Liver (tissue), 9 donors: ENCODE results near the gene TMEM186. TPM values are rescaled to one million over a fixed set of nuclear protein-coding genes. Genes with fewer than 3 reads are reported as not detected.
"Not testable (repeated sequence)": the region's sequence is repeated elsewhere in the genome, so short reads cannot be mapped to it uniquely, and the experiment has no call there.

ENCODE experiments used
- DNase-seq: peaks from one replicate; pipeline ENCODE4 v3.0.0-alpha.2; 2017; ENCODE audit warnings: low spot score
- H3K27ac ChIP-seq, 2 donors: one replicate each; pipeline ENCODE4 v1.7.0; 2013; ENCODE audit warnings: inconsistent platforms in 2 of 2, low read length in 2 of 2, control low read depth in 1 of 2, low read depth in 1 of 2, mild to moderate bottlenecking in 1 of 2
- H3K27me3 ChIP-seq, 4 donors: one replicate each; pipeline versions ENCODE4 v1.6.1 to v1.7.0; 2013; ENCODE audit warnings: low read length in 3 of 4, inconsistent platforms in 1 of 4, mild to moderate bottlenecking in 1 of 4, moderate library complexity in 1 of 4; ENCODE audit not compliant: control insufficient read depth in 4 of 4, insufficient read depth in 4 of 4
- H3K36me3 ChIP-seq, 4 donors: one replicate each; pipeline versions ENCODE4 v1.6.1 to v1.7.0; 2013; ENCODE audit warnings: low read length in 3 of 4, mild to moderate bottlenecking in 3 of 4, low read depth in 1 of 4, moderate library complexity in 1 of 4; ENCODE audit not compliant: control insufficient read depth in 4 of 4, insufficient read depth in 3 of 4
- H3K4me1 ChIP-seq, 4 donors: one replicate each; pipeline versions ENCODE4 v1.6.1 to v1.7.0; 2013; ENCODE audit warnings: low read length in 3 of 4, mild to moderate bottlenecking in 3 of 4, moderate library complexity in 1 of 4; ENCODE audit not compliant: control insufficient read depth in 4 of 4, insufficient read depth in 4 of 4
- H3K4me3 ChIP-seq, 3 donors: one replicate each; pipeline versions ENCODE4 v1.6.1 to v1.7.0; 2013; ENCODE audit warnings: low read length in 3 of 3, control low read depth in 1 of 3, low read depth in 1 of 3, mild to moderate bottlenecking in 1 of 3
- H3K9ac ChIP-seq, 2 donors: one replicate each; pipeline ENCODE4 v1.7.0; 2013; ENCODE audit warnings: low read length in 2 of 2, mild to moderate bottlenecking in 2 of 2, moderate library complexity in 2 of 2, control low read depth in 1 of 2, low read depth in 1 of 2
- H3K9me3 ChIP-seq, 4 donors: one replicate each; pipeline versions ENCODE4 v1.6.1 to v1.7.0; 2013; ENCODE audit warnings: low read length in 3 of 4; ENCODE audit not compliant: control insufficient read depth in 4 of 4
- EGR1 ChIP-seq, 2 donors: IDR thresholded peaks; 2 replicates each; pipeline ENCODE4 v1.6.1; 2016 to 2018; ENCODE audit warnings: antibody characterized with exemption in 2 of 2, low read depth in 2 of 2
- FOXA1 ChIP-seq: IDR thresholded peaks from 2 replicates; pipeline ENCODE4 v1.6.1; 2016; ENCODE audit warnings: antibody characterized with exemption
- FOXA2 ChIP-seq: IDR thresholded peaks from 2 replicates; pipeline ENCODE4 v1.6.1; 2016; ENCODE audit warnings: antibody characterized with exemption
- GABPA ChIP-seq, 2 donors: IDR thresholded peaks in 1 of 2; conservative IDR thresholded peaks in 1 of 2; 2 replicates each; pipeline ENCODE4 v1.6.1; 2016; ENCODE audit warnings: antibody characterized with exemption in 2 of 2, mild to moderate bottlenecking in 1 of 2, moderate library complexity in 1 of 2
- HNF4A ChIP-seq, 2 donors: conservative IDR thresholded peaks; 2 replicates each; pipeline ENCODE4 v1.6.1; 2016; ENCODE audit warnings: antibody characterized with exemption in 2 of 2, mild to moderate bottlenecking in 2 of 2
- HNF4G ChIP-seq: IDR thresholded peaks from 2 replicates; pipeline ENCODE4 v1.6.1; 2016; ENCODE audit warnings: antibody characterized with exemption
- JUND ChIP-seq, 2 donors: IDR thresholded peaks; 2 replicates each; pipeline ENCODE4 v1.6.1; 2016; ENCODE audit warnings: antibody characterized with exemption in 2 of 2
- MAX ChIP-seq: IDR thresholded peaks from 2 replicates; pipeline ENCODE4 v1.6.1; 2016; ENCODE audit warnings: antibody characterized with exemption
- NR2F2 ChIP-seq: IDR thresholded peaks from 2 replicates; pipeline ENCODE4 v1.6.1; 2016; ENCODE audit warnings: antibody characterized with exemption
- RAD21 ChIP-seq, 2 donors: IDR thresholded peaks; 2 replicates each; pipeline ENCODE4 v1.6.1; 2016; ENCODE audit warnings: antibody characterized with exemption in 2 of 2, mild to moderate bottlenecking in 2 of 2
- RXRA ChIP-seq, 2 donors: IDR thresholded peaks; 2 replicates each; pipeline ENCODE4 v1.6.1; 2017 to 2018; ENCODE audit warnings: antibody characterized with exemption in 2 of 2, mild to moderate bottlenecking in 1 of 2
- SP1 ChIP-seq: IDR thresholded peaks from 2 replicates; pipeline ENCODE4 v1.6.1; 2018; ENCODE audit warnings: antibody characterized with exemption, mild to moderate bottlenecking
- TAF1 ChIP-seq: conservative IDR thresholded peaks from 2 replicates; pipeline ENCODE4 v1.6.1; 2016; ENCODE audit warnings: antibody characterized with exemption, mild to moderate bottlenecking
- YY1 ChIP-seq: IDR thresholded peaks from 2 replicates; pipeline ENCODE4 v1.6.1; 2016; ENCODE audit warnings: antibody characterized with exemption, mild to moderate bottlenecking
- WGBS: extraction: QIAGEN DNeasy Blood & Tissue Kit; methylation state at CpG from one replicate; pipeline ENCODE4 v1.1.7; 2013; 5-methylcytosine and 5-hydroxymethylcytosine counted together
- polyA plus RNA-seq, 2 donors: library from polyadenylated mRNA; stranded (reverse) in 1 of 2; unstranded in 1 of 2; fragments of 200-250 nt in 1 of 2; fragments of >200 nt in 1 of 2; fragmentation: Nextera tagmentation in 1 of 2; extraction: Ambion mirVana in 1 of 2; gene quantifications; one replicate each; pipeline versions ENCODE4 v1.2.1 to v1.2.3, GENCODE V29; 2013 to 2015
- total RNA-seq, 2 donors: library from RNA; depleted of rRNA; stranded (reverse); fragments of >200 nt; gene quantifications; one replicate each; pipeline ENCODE4 v1.2.3, GENCODE V29; 2014
- TF ChIP-seq, protein P1 (sequence below): IDR thresholded peaks from 2 replicates; pipeline ENCODE4 v1.6.1; 2016; ENCODE audit warnings: antibody characterized with exemption
- TF ChIP-seq, protein P2 (sequence below): fragments of 150-350 bp; IDR thresholded peaks from 2 replicates; pipeline ENCODE4 v1.5.1; 2017; ENCODE audit warnings: improper control_type of control experiment, low read depth, low read length; ENCODE audit not compliant: missing input control
- TF ChIP-seq, protein P3 (sequence below): IDR thresholded peaks from 2 replicates; pipeline ENCODE4 v1.6.1; 2016; ENCODE audit warnings: antibody characterized with exemption, mild to moderate bottlenecking
- donor health status: healthy.
- donor health status: healthy.
- donor health status: healthy.
- donor health status: healthy.
- donor health status: healthy.

TMEM186 gene
- total and polyA plus RNA-seq, 4 donors, result 3.3 to 11.0 (median 7.1) TPM

GRCh38 chr16:8845699-8846298 is 48.4 kb upstream of the TMEM186 start:
- DNase-seq, result no peak
- Histone ChIP-seq H3K27me3 (no peaks in the 10 kb centered on the region), H3K36me3 (peaks cover 5 to 22% (median 7%) of the 10 kb centered on the region in 4 donors), H3K27ac (no peak overlapping the region), H3K9me3 (no peaks in the 10 kb centered on the region), H3K4me3 (no peak overlapping the region), H3K4me1 (peaks cover 11 to 16% (median 13%) of the 10 kb centered on the region in 4 donors), H3K9ac (no peak overlapping the region)
- TF ChIP-seq SP1 (no peak), MAX (no peak), HNF4A (conservative IDR thresholded peaks at IDR 0.05) (no peak), HNF4G (no peak), TAF1 (no peak), RAD21 (IDR thresholded peaks at IDR 0.05) (no peak), FOXA1 (no peak), JUND (IDR thresholded peaks at IDR 0.05) (no peak), GABPA (IDR thresholded peaks at IDR 0.05 in 1 of 2, conservative IDR thresholded peaks at IDR 0.05 in 1 of 2) (no peak), EGR1 (IDR thresholded peaks at IDR 0.05; ENCODE audit: low read depth in 2 of 2) (no peak), RXRA (IDR thresholded peaks at IDR 0.05) (no peak), YY1 (no peak), FOXA2 (no peak), NR2F2 (no peak)
- TF ChIP-seq, protein P1, sequence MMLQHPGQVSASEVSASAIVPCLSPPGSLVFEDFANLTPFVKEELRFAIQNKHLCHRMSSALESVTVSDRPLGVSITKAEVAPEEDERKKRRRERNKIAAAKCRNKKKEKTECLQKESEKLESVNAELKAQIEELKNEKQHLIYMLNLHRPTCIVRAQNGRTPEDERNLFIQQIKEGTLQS, result no peak
- TF ChIP-seq, protein P2, sequence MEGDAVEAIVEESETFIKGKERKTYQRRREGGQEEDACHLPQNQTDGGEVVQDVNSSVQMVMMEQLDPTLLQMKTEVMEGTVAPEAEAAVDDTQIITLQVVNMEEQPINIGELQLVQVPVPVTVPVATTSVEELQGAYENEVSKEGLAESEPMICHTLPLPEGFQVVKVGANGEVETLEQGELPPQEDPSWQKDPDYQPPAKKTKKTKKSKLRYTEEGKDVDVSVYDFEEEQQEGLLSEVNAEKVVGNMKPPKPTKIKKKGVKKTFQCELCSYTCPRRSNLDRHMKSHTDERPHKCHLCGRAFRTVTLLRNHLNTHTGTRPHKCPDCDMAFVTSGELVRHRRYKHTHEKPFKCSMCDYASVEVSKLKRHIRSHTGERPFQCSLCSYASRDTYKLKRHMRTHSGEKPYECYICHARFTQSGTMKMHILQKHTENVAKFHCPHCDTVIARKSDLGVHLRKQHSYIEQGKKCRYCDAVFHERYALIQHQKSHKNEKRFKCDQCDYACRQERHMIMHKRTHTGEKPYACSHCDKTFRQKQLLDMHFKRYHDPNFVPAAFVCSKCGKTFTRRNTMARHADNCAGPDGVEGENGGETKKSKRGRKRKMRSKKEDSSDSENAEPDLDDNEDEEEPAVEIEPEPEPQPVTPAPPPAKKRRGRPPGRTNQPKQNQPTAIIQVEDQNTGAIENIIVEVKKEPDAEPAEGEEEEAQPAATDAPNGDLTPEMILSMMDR, result no peak
- TF ChIP-seq, protein P3, sequence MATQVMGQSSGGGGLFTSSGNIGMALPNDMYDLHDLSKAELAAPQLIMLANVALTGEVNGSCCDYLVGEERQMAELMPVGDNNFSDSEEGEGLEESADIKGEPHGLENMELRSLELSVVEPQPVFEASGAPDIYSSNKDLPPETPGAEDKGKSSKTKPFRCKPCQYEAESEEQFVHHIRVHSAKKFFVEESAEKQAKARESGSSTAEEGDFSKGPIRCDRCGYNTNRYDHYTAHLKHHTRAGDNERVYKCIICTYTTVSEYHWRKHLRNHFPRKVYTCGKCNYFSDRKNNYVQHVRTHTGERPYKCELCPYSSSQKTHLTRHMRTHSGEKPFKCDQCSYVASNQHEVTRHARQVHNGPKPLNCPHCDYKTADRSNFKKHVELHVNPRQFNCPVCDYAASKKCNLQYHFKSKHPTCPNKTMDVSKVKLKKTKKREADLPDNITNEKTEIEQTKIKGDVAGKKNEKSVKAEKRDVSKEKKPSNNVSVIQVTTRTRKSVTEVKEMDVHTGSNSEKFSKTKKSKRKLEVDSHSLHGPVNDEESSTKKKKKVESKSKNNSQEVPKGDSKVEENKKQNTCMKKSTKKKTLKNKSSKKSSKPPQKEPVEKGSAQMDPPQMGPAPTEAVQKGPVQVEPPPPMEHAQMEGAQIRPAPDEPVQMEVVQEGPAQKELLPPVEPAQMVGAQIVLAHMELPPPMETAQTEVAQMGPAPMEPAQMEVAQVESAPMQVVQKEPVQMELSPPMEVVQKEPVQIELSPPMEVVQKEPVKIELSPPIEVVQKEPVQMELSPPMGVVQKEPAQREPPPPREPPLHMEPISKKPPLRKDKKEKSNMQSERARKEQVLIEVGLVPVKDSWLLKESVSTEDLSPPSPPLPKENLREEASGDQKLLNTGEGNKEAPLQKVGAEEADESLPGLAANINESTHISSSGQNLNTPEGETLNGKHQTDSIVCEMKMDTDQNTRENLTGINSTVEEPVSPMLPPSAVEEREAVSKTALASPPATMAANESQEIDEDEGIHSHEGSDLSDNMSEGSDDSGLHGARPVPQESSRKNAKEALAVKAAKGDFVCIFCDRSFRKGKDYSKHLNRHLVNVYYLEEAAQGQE, result no peak
- 92% methylated on average over 7 of the region's 7 CpGs for WGBS

- H3K9ac ChIP-seq, H3K9me3 ChIP-seq, H3K36me3 ChIP-seq, H3K4me3 ChIP-seq, H3K27ac ChIP-seq, H3K4me1 ChIP-seq, DNase-seq, H3K27me3 ChIP-seq: not testable (repeated sequence)
- WGBS, result 98% methylated on average over 7 of the region's 12 CpGs
Measured at GRCh38 chr16:8843296-8843695, 45.9 kb upstream of the TMEM186 start.

DNA sequence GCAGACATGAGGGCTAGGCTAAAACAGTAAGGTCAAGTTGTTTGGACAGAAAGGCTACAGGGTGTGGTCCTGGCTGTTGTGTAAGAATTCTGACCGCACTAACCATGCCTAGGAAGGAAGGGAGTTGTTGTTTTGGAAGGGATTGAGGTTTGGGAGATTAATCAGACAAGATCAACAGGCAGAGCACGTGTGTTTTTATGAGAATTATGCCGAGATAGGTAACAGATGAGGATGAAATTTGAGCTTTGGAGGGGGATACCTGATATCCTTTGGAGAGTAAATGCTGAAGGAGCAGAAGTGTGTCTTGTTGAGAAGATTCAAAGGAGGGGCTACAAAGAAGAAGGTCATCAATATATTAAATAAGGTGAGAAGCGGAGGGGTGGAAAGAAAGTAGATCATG is 44.6 kb upstream of the TMEM186 start:
- H3K9me3 ChIP-seq, H3K27me3 ChIP-seq, H3K27ac ChIP-seq, H3K36me3 ChIP-seq, DNase-seq, H3K9ac ChIP-seq, H3K4me1 ChIP-seq, H3K4me3 ChIP-seq: not testable (repeated sequence)
- WGBS, result 87% methylated on average over 4 of the region's 4 CpGs

- DNase-seq, H3K9ac ChIP-seq, H3K27ac ChIP-seq, H3K36me3 ChIP-seq, H3K9me3 ChIP-seq, H3K4me1 ChIP-seq, H3K27me3 ChIP-seq, H3K4me3 ChIP-seq: not testable (repeated sequence)
- WGBS, result 93% methylated on average over 15 of the region's 15 CpGs
Measured at GRCh38 chr16:8837594-8837993, 40.2 kb upstream of the TMEM186 start.

DNA sequence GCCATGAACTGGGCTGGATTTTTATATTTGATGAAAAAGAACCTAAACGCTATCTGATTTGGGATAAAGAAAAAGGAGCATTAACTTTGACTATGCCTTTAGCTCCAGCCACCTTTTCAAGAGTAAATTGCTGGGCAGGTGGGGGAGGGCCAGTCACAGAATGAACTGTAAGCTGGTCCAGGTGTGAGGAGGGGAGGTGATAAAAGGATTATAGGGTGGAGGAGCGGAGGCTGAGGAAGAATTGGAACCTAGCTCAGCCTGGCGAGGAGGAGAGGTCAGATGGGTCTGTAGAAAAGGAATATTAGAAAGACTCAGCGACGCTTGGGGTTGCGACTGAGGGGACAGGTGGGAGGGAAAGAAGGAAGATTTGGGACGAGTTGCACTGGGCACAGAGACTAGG is 39.4 kb upstream of the TMEM186 start:
- DNase-seq, result not testable (repeated sequence)
- WGBS, result 86% methylated on average over 7 of the region's 7 CpGs

More for the DNA sequence above, 39.4 kb upstream of the TMEM186 start:
- H3K27me3 ChIP-seq, H3K27ac ChIP-seq, H3K9me3 ChIP-seq, H3K4me3 ChIP-seq, H3K4me1 ChIP-seq, H3K36me3 ChIP-seq, H3K9ac ChIP-seq: not testable (repeated sequence)
